ENCODE measurements around the gene MED13.

GRCh38 chr17:62048262-62048661 lies 16.8 kb downstream of the MED13 start:
- no peak for TF ChIP-seq POLR2AphosphoS5 (IDR thresholded peaks at IDR 0.05)
- TF ChIP-seq CTCF (IDR thresholded peaks at IDR 0.05), result no peak
- TF ChIP-seq POLR2A (IDR thresholded peaks at IDR 0.05), result no peak
- no peak for TF ChIP-seq EP300 (IDR thresholded peaks at IDR 0.05)

Data from stomach (tissue), 4 donors.